Measurements from ENCODE around the gene TAF4. TPM values are rescaled to one million over a fixed set of nuclear protein-coding genes. Genes with fewer than 3 reads are reported as not detected.

Gene TAF4
- total RNA-seq, 2 donors from 2014 or later = 10.4 to 11.0 TPM

- Histone ChIP-seq H3K4me1 (ENCODE audit: control insufficient read depth in 1 of 2, low read depth in 2 of 2) (peaks cover 9 to 35% of the 10 kb centered on the region in 2 donors), H3K36me3 (no peaks in the 10 kb centered on the region), H3K4me3 (no peak overlapping the region), H3K27me3 (replicated peaks; ENCODE audit: insufficient read depth) (no peaks in the 10 kb centered on the region), H3K27ac (no peak overlapping the region), H3K9me3 (no peaks in the 10 kb centered on the region)
- ATAC-seq (ENCODE audit: insufficient number of reproducible peaks, low FRiP score, low read depth) = no peak
- TF ChIP-seq CTCF (IDR thresholded peaks at IDR 0.05) = no peak
- DNase-seq (ENCODE audit: low spot score) = no peak
Measured at GRCh38 chr20:62020935-62021701, 44.6 kb downstream of the TAF4 start.

- no peak for DNase-seq (ENCODE audit: low spot score)
- ATAC-seq (ENCODE audit: insufficient number of reproducible peaks, low FRiP score, low read depth) = no peak
- no peaks in the 10 kb centered on the region for H3K36me3 ChIP-seq
- no peaks in the 10 kb centered on the region for H3K9me3 ChIP-seq
- H3K4me1 ChIP-seq (ENCODE audit: control insufficient read depth in 1 of 2, low read depth in 2 of 2) = peaks cover 8 to 29% of the 10 kb centered on the region in 2 donors
- no peak overlapping the region for H3K27ac ChIP-seq
- H3K4me3 ChIP-seq = no peak overlapping the region
- no peak for TF ChIP-seq CTCF (IDR thresholded peaks at IDR 0.05)
- H3K27me3 ChIP-seq (replicated peaks; ENCODE audit: insufficient read depth) = no peaks in the 10 kb centered on the region
Measured at GRCh38 chr20:62019881-62020492, 45.7 kb downstream of the TAF4 start.

GRCh38 chr20:62019144-62019805 is 46.4 kb downstream of the TAF4 start:
- H3K9me3 ChIP-seq = no peaks in the 10 kb centered on the region
- no peaks in the 10 kb centered on the region for H3K27me3 ChIP-seq (replicated peaks; ENCODE audit: insufficient read depth)
- H3K36me3 ChIP-seq = no peaks in the 10 kb centered on the region
- peaks cover 8 to 29% of the 10 kb centered on the region in 2 donors for H3K4me1 ChIP-seq (ENCODE audit: control insufficient read depth in 1 of 2, low read depth in 2 of 2)
- DNase-seq (ENCODE audit: low spot score) = no peak
- no peak for ATAC-seq (ENCODE audit: insufficient number of reproducible peaks, low FRiP score, low read depth)
- no peak overlapping the region for H3K27ac ChIP-seq
- no peak overlapping the region for H3K4me3 ChIP-seq
- no peak for TF ChIP-seq CTCF (IDR thresholded peaks at IDR 0.05)

GRCh38 chr20:62018437-62019143 is 47.1 kb downstream of the TAF4 start:
- DNase-seq (ENCODE audit: low spot score) (no peak), ATAC-seq (ENCODE audit: insufficient number of reproducible peaks, low FRiP score, low read depth) (no peak)
- Histone ChIP-seq H3K27me3 (replicated peaks; ENCODE audit: insufficient read depth) (no peaks in the 10 kb centered on the region), H3K4me3 (no peak overlapping the region), H3K4me1 (ENCODE audit: control insufficient read depth in 1 of 2, low read depth in 2 of 2) (peaks cover 8 to 29% of the 10 kb centered on the region in 2 donors), H3K27ac (no peak overlapping the region), H3K9me3 (no peaks in the 10 kb centered on the region), H3K36me3 (no peaks in the 10 kb centered on the region)
- TF ChIP-seq CTCF (IDR thresholded peaks at IDR 0.05) = no peak
